Caco-2 (cell line): ENCODE measurements around the gene RANBP17. TPM values are rescaled to one million over a fixed set of nuclear protein-coding genes. Genes with fewer than 3 reads are reported as not detected.

Experiments
- BruUV-seq: library from RNA; stranded (reverse); fragments of 400-500 nt; replicated peaks from 2 replicates; lab custom pipeline; 2021; lab: Mats Ljungman, UMichigan
- CTCF ChIA-PET: fragments of 300-600 bp; sonication (Branson Sonifier 250); formaldehyde crosslinking; loops from one replicate; lab custom pipeline; 2022; ENCODE audit warnings: antibody characterized with exemption; lab: Charles Lee
- POLR2A ChIA-PET: fragments of 300-600 bp; sonication (Branson Sonifier 250); formaldehyde crosslinking; loops from one replicate; lab custom pipeline; 2022; ENCODE audit warnings: antibody characterized with exemption; lab: Charles Lee
- DNase-seq, 2 experiments: peaks; one replicate each; pipeline versions ENCODE4 v3.0.0 to v3.0.0-alpha.2; 2020 to 2022
- H3K27me3 ChIP-seq: replicated peaks from 2 replicates; pipeline ENCODE4 v1.6.0; 2011; ENCODE audit warnings: low read length; ENCODE audit not compliant: control insufficient read depth, insufficient read depth
- H3K36me3 ChIP-seq: 2 replicates; pipeline ENCODE4 v1.5.1; 2011; ENCODE audit warnings: low read length; ENCODE audit not compliant: control insufficient read depth, insufficient read depth
- H3K4me1 ChIP-seq: fragments of 250-450 bp; sonication (Bioruptor Pico); 2 replicates; pipeline ENCODE4 v1.5.1; 2020; ENCODE audit warnings: mild to moderate bottlenecking
- H3K4me3 ChIP-seq: 2 replicates; pipeline ENCODE4 v1.5.1; 2011; ENCODE audit warnings: low read depth, mild to moderate bottlenecking, control low read depth, low read length
- H3K9me3 ChIP-seq: fragments of 250-450 bp; sonication (Bioruptor Pico); 2 replicates; pipeline ENCODE4 v1.5.1; 2020; ENCODE audit warnings: mild to moderate bottlenecking, moderate library complexity
- H3K27ac Mint-ChIP-seq: one replicate; pipeline ENCODE4 v1.8.0; 2022; ENCODE audit warnings: mixed read lengths; ENCODE audit not compliant: unreplicated experiment
- H3K27me3 Mint-ChIP-seq: one replicate; pipeline ENCODE4 v1.8.0; 2022; ENCODE audit warnings: mixed read lengths; ENCODE audit not compliant: insufficient read depth, unreplicated experiment
- H3K36me3 Mint-ChIP-seq: one replicate; pipeline ENCODE4 v1.8.0; 2022; ENCODE audit warnings: mild to moderate bottlenecking, mixed read lengths; ENCODE audit not compliant: insufficient read depth, unreplicated experiment
- H3K4me1 Mint-ChIP-seq: one replicate; pipeline ENCODE4 v1.8.0; 2022; ENCODE audit warnings: low read depth, mixed read lengths; ENCODE audit not compliant: unreplicated experiment
- H3K4me3 Mint-ChIP-seq: one replicate; pipeline ENCODE4 v1.8.0; 2022; ENCODE audit warnings: mild to moderate bottlenecking, moderate library complexity, mixed read lengths; ENCODE audit not compliant: unreplicated experiment
- H3K9me3 Mint-ChIP-seq: one replicate; pipeline ENCODE4 v1.8.0; 2022; ENCODE audit warnings: mixed read lengths; ENCODE audit not compliant: unreplicated experiment
- CTCF ChIP-seq, 2 experiments: fragments of 200-600 bp in 1 of 2; IDR thresholded peaks; 1 replicate in 1 of 2; 2 replicates in 1 of 2; pipeline versions ENCODE4 v1.5.1 to v1.8.0; 2011 to 2022; ENCODE audit warnings: antibody characterized with exemption in 1 of 2, control low read depth in 1 of 2, inconsistent platforms in 1 of 2, low read depth in 1 of 2, low read length in 1 of 2, mild to moderate bottlenecking in 1 of 2, moderate library complexity in 1 of 2; ENCODE audit not compliant: insufficient read depth in 1 of 2, severe bottlenecking in 1 of 2, unreplicated experiment in 1 of 2
- intact Hi-C: fragments of 100-400 bp; cut with micrococcal nuclease; formaldehyde crosslinking; loops from one replicate; pipeline ENCODE4 v1.10.0; 2022; ENCODE audit not compliant: unreplicated experiment
- total RNA-seq: library from RNA; stranded (reverse); gene quantifications from 2 replicates; pipeline ENCODE4 v1.2.3, GENCODE V29; 2022

Gene RANBP17
- total RNA-seq, 1 experiment from 2014 or later: 28.2 TPM

- no TSS peak for BruUV-seq
- Histone ChIP-seq H3K4me1 (0 out of 2 replicates have a peak, but pooled peaks cover 4% of the 10 kb centered on the region), H3K36me3 (no peaks in the 10 kb centered on the region), H3K27me3 (no peaks in the 10 kb centered on the region), H3K4me3 (no peak overlapping the region), H3K9me3 (no peaks in the 10 kb centered on the region)
- H3K27me3 Mint-ChIP-seq: no peaks in the 10 kb centered on the region
- ChIA-PET CTCF (no interaction called here), POLR2A (no interaction called here)
- peaks cover 40% of the 10 kb centered on the region for H3K9me3 Mint-ChIP-seq
- no peak for TF ChIP-seq CTCF (IDR thresholded peaks at IDR 0.05; ENCODE audit: insufficient read depth in 1 of 2, low read depth in 1 of 2, low read length in 1 of 2, severe bottlenecking in 1 of 2, unreplicated experiment in 1 of 2)
- no peak for DNase-seq
- H3K36me3 Mint-ChIP-seq: peaks cover 5% of the 10 kb centered on the region
- peaks cover 14% of the 10 kb centered on the region for H3K4me1 Mint-ChIP-seq
- intact Hi-C loops: no loop called here
- no peak overlapping the region for H3K4me3 Mint-ChIP-seq
- no peak overlapping the region for H3K27ac Mint-ChIP-seq
These were observed 76.1 kb downstream of the RANBP17 start for GRCh38 chr5:170937914-170938313.

- Mint-ChIP-seq H3K36me3 (peaks cover 5% of the 10 kb centered on the region), H3K4me1 (peaks cover 14% of the 10 kb centered on the region), H3K4me3 (no peak overlapping the region), H3K9me3 (peaks cover 31% of the 10 kb centered on the region), H3K27ac (no peak overlapping the region), H3K27me3 (no peaks in the 10 kb centered on the region)
- BruUV-seq: no TSS peak
- no peak for TF ChIP-seq CTCF (IDR thresholded peaks at IDR 0.05; ENCODE audit: insufficient read depth in 1 of 2, low read depth in 1 of 2, low read length in 1 of 2, severe bottlenecking in 1 of 2, unreplicated experiment in 1 of 2)
- intact Hi-C loops: no loop called here
- Histone ChIP-seq H3K9me3 (no peaks in the 10 kb centered on the region), H3K27me3 (no peaks in the 10 kb centered on the region), H3K4me3 (no peak overlapping the region), H3K4me1 (0 out of 2 replicates have a peak, but pooled peaks cover 4% of the 10 kb centered on the region), H3K36me3 (no peaks in the 10 kb centered on the region)
- POLR2A ChIA-PET: no interaction called here
- CTCF ChIA-PET: no interaction called here
- DNase-seq: no peak
These were observed 77.4 kb downstream of the RANBP17 start for GRCh38 chr5:170939178-170939577.

GRCh38 chr5:170941788-170942187 is 80.0 kb downstream of the RANBP17 start:
- Mint-ChIP-seq H3K27me3 (no peaks in the 10 kb centered on the region), H3K4me3 (no peak overlapping the region), H3K9me3 (peaks cover 19% of the 10 kb centered on the region), H3K36me3 (peaks cover 5% of the 10 kb centered on the region), H3K4me1 (peaks cover 10% of the 10 kb centered on the region), H3K27ac (no peak overlapping the region)
- Histone ChIP-seq H3K4me3 (no peak overlapping the region), H3K36me3 (no peaks in the 10 kb centered on the region), H3K9me3 (no peaks in the 10 kb centered on the region), H3K4me1 (no peaks in the 10 kb centered on the region), H3K27me3 (no peaks in the 10 kb centered on the region)
- ChIA-PET POLR2A (no interaction called here), CTCF (no interaction called here)
- no peak for TF ChIP-seq CTCF (IDR thresholded peaks at IDR 0.05; ENCODE audit: insufficient read depth in 1 of 2, low read depth in 1 of 2, low read length in 1 of 2, severe bottlenecking in 1 of 2, unreplicated experiment in 1 of 2)
- no peak for DNase-seq
- intact Hi-C loops: no loop called here
- BruUV-seq: no TSS peak
